Lower leg skin (tissue), 4 donors: ENCODE results near the gene KRT75. TPM values are rescaled to one million over a fixed set of nuclear protein-coding genes. Genes with fewer than 3 reads are reported as not detected.
"Not testable (repeated sequence)": the region's sequence is repeated elsewhere in the genome, so short reads cannot be mapped to it uniquely, and the experiment has no call there.

Experiments
- DNase-seq, 2 donors: peaks; one replicate each; pipeline ENCODE4 v3.0.0-alpha.2; 2019; ENCODE audit warnings: low spot score in 2 of 2
- H3K4me3 ChIP-seq: fragments of 200-600 bp; sonication (generic); 2 replicates; pipeline ENCODE4 v1.5.1; 2017; ENCODE audit warnings: mild to moderate bottlenecking, low read depth; ENCODE audit not compliant: poor library complexity, severe bottlenecking
- CTCF ChIP-seq, 3 donors: fragments of 450-650 bp; IDR thresholded peaks; one replicate each; pipeline ENCODE4 v1.5.1; 2016; ENCODE audit warnings: antibody characterized with exemption in 3 of 3, mild to moderate bottlenecking in 3 of 3, moderate library complexity in 2 of 3
- POLR2A ChIP-seq, 2 donors: fragments of 450-650 bp; IDR thresholded peaks; one replicate each; pipeline ENCODE4 v1.6.1; 2016 to 2017; ENCODE audit warnings: antibody characterized with exemption in 2 of 2, mild to moderate bottlenecking in 1 of 2, moderate library complexity in 1 of 2
- WGBS, 2 donors: methylation state at CpG; one replicate each; pipeline ENCODE4 v1.1.5; 2018; 5-methylcytosine and 5-hydroxymethylcytosine counted together
- intact Hi-C: fragments of 100-400 bp; cut with DNase I; formaldehyde crosslinking; loops from one replicate; pipeline ENCODE4 v1.15.0; 2023; ENCODE audit warnings: low total_unique reads
- total RNA-seq, 4 donors: library from RNA; depleted of rRNA; stranded (reverse); fragments of >200 nt; gene quantifications; one replicate each; pipeline ENCODE4 v1.1.0, GENCODE V29; 2016

Gene KRT75
- total RNA-seq, 4 donors from 2014 or later = 1.6 to 31.9 (median 4.9) TPM

DNA sequence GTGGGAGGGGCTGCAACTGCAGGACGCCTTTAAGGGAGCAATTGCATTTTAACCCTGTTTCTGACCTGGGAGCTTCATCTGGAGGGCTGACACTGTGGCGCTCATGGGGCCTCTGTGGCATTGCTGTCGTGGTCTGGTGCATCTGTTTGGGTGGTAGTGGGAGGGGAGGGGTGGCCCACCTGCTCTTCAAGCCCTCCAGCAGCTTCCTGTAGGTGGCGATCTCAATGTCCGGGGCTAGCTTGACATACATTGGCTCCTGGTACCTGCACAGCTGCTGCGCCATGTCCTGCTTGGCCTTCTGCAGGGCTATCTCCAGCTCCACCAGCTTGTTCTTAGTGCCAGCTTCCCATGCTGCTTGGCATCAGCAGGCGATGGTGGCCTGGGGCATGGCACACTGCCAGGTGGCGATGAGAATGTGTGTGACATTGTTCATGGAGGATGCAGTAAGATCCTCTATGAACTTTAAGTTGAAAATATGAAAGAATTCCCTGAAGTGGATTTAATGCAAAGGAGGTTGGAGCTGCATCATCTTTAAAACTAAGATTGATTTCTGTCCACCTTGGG, 20.3 kb downstream of the KRT75 start:
- H3K4me3 ChIP-seq = no peak overlapping the region
- 73 to 76% methylated on average over 2 to 8 of the region's 8 CpGs for WGBS, 2 donors
- TF ChIP-seq POLR2A (IDR thresholded peaks at IDR 0.05) (no peak), CTCF (IDR thresholded peaks at IDR 0.05) (no peak)
- DNase-seq = no peak
- intact Hi-C loops = no loop called here

- 62 to 71% methylated on average over 4 of the region's 4 CpGs for WGBS, 2 donors
- no peak for TF ChIP-seq CTCF (IDR thresholded peaks at IDR 0.05)
- no peak for TF ChIP-seq POLR2A (IDR thresholded peaks at IDR 0.05)
- intact Hi-C loops = no loop called here
- H3K4me3 ChIP-seq = no peak overlapping the region
- DNase-seq = no peak
Observed at GRCh38 chr12:52413202-52413601, 21.0 kb downstream of the KRT75 start.

DNA sequence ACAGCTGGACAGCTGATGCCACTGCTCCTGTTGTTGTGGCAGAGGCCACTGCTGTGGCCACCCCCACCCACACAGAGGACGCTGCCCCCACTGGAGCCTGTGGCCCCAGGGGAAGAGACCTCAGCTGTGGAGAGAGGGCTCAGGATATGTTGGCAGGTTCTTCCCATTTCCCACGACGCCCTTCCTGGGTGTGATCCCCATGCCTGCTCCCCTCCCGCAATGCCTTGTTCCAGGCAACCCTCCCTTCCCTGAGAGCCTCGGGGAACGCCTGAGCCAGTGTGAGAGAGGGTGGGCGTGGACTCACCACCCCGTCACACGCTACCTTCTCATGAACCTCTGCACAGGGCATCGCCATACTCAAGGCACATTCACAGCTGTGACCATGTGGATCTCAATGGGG, 22.4 kb downstream of the KRT75 start:
- WGBS, 2 donors = 75 to 78% methylated on average over 9 of the region's 10 CpGs
- intact Hi-C loops = no loop called here
- DNase-seq = no peak
- no peak for TF ChIP-seq CTCF (IDR thresholded peaks at IDR 0.05)
- TF ChIP-seq POLR2A (IDR thresholded peaks at IDR 0.05) = no peak
- H3K4me3 ChIP-seq = no peak overlapping the region

DNA sequence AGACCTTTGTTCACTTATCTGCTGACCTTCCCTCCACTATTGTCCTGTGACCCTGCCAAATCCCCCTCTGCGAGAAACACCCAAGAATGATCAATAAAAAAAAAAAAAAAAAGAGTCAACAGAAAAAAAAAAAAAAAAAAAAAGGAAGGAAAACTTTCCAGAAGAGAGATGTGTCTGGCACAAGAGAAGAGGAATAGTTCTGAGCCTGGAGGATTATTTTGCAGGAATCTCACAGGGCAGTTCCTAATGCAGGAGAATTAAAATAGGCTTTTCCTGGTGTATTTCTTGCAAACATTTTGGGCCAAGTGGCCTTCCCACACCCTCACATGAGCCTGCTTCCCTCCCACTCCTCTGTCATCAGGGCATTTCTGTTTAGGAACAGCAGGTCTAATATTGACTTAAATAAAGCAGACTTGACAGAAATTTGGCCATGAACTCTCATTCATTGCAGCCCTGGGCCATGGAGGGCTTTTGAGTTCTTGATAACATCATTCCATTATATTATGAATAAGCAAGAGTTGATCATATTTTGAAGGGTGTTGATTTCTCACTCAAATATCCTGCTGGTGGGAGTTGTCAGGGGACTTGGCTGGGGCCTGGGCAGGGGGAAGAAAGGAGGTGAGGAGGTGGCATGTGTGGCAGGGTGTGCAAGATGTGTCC, 23.5 kb downstream of the KRT75 start:
- DNase-seq, H3K4me3 ChIP-seq, intact Hi-C loops: not testable (repeated sequence)
- WGBS, 2 donors = 86 to 100% methylated on average over 1 of the region's 1 CpG

- WGBS, 2 donors = 84 to 96% methylated on average over 5 of the region's 5 CpGs
- no peak for DNase-seq
- no peak for TF ChIP-seq CTCF (IDR thresholded peaks at IDR 0.05)
- TF ChIP-seq POLR2A (IDR thresholded peaks at IDR 0.05) = no peak
- no peak overlapping the region for H3K4me3 ChIP-seq
- intact Hi-C loops = no loop called here
Observed at GRCh38 chr12:52407918-52408317, 26.3 kb downstream of the KRT75 start.

- intact Hi-C loops = no loop called here
- no peak within 1 kb of the TSS for H3K4me3 ChIP-seq
- WGBS, 2 donors = 90 to 93% methylated on average over 13 of the region's 14 CpGs
- no peak for TF ChIP-seq CTCF (IDR thresholded peaks at IDR 0.05)
- no peak for TF ChIP-seq POLR2A (IDR thresholded peaks at IDR 0.05)
- DNase-seq = no peak
Observed at GRCh38 chr12:52405922-52406385, 28.2 kb downstream of the KRT75 start, which contains the start of gene KRT82. KRT82 (minus strand) TSS chr12:52406335; CDS start chr12:52406277, 58 bp downstream.
